ENCODE measurements around the gene TPTE.
"Not testable (repeated sequence)": the region's sequence is repeated elsewhere in the genome, so short reads cannot be mapped to it uniquely, and the experiment has no call there.

- TF ChIP-seq ATF2 (tag by site-specific recombination; IDR thresholded peaks at IDR 0.05; ENCODE audit: low read depth); PBX3 (CRISPR knock-in tag; IDR thresholded peaks at IDR 0.05); PRDM10 (tag by site-specific recombination; IDR thresholded peaks at IDR 0.05); ZNF580 (tag by site-specific recombination; IDR thresholded peaks at IDR 0.05); ZNF513 (tag by site-specific recombination; IDR thresholded peaks at IDR 0.05); CTCF (tag by site-specific recombination; IDR thresholded peaks at IDR 0.05); ZNF654 (tag by site-specific recombination; IDR thresholded peaks at IDR 0.05; ENCODE audit: low read depth): not testable (repeated sequence)
Measured at GRCh38 chr21:10547868-10548267, 26.5 kb downstream of the TPTE start.
